ENCODE data around the gene SEMA3E.

Gene SEMA3E

DNA sequence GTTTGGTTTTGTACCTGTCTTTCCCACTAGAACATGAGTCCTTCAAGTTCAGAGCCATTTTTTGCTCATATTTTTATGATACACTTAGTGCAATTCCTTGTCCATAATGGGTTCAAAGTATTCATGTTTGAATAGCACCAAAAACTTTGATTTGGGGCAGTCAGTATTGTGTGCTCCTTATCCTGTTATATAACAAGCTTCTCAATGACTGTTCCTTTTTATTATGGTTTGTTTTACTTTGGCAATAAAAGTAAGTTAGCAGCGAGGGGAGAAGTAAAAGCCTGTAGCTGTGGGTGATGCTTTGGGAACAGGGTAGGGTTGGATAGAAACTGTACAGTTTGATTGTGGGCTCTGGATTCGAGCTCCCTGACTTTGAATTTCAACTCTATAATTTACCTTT lies 311.9 kb downstream of the SEMA3E start:
- no peak for DNase-seq

DNA sequence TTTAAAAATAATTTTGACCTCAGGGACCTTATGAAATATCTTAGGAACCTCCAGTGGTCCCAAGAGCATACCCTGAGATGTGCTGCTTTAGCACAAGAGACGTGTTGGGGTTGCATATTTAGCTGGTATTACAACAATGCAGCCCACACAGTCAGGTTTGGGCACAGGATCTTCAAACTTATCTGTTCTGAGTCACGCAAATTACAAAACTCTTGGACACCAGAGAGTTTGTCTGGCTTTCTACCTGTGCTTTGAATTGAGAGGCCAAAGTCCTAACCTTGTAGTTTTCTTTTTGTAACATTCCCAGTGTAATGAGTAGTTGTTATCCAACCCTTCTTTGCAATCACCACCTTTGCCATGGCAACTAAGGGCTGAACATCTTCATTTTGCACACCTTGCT lies 322.7 kb downstream of the SEMA3E start:
- DNase-seq, result no peak

DNA sequence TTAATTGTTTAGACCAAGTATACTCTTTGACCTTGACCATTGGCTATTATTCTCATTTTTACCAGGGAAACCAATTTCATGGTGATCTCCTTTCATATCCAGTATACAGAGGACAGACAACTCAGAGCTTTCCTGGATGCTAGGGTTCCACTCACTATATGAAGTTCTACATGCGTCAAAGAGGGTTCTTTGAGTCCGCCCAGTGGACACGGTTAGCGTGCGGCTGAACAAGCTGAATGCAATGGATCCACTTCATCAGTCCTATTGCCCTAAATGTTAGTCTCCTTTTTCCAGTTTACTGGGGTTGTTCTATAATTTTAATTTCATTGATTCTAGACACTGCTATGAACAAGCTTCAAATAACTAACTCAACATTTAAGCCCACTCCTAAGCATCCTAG lies 323.9 kb downstream of the SEMA3E start:
- DNase-seq, result no peak

DNA sequence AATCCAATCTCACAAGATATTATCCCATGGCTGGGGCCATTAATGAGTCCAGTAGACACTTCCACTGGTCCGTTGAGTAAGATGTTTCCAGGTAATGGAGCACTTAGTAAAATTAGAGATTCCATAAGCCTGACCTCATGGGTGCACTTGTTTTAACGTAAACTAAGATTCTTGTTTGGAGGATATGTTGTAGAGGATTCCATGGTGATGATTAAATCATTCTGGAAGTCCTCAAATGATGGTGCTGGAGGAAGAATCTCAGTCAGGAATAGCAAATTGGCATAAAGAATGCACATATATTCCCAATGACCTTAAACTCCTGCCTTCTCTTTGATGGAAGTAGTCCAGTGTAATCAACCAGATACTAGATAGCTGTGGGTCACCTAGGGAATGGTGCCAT lies 324.3 kb downstream of the SEMA3E start:
- no peak for DNase-seq

DNA sequence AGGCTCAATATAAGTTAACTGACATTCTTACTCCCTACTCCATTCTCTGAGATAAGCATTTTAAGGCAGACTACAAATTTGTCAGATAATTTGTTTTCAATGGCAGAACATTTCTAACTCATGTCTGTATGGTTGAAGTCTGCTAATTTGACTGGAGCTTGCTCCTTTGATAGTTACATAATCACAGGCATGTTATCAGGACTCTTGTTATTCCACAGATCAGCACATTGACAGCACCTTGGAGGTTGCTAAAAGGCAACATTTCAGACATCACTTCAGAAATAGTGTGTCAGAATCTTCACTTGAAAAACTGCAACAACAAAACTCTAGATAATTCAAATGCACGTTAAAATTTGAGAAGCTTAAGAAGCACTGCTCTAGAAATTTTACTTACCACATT lies 327.9 kb downstream of the SEMA3E start:
- no peak for DNase-seq

DNA sequence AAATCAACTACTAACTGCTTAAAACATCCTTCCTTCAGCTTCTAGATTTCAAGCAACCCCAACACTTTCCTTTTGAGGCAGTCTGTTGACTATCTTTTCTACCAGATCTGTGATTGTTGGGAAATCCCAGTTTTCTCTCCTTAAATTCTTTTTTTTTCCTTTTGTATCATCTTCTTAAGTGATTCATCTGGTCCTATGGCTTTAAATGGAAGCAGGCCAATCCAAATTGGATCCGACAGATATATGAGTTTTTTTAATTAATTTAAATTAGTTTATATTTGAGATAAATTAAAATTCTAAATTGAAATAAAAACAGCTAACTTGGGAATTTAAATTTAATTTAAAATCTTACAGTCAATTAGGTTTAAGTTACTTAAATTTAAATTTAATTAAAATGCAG lies 335.0 kb downstream of the SEMA3E start:
- no peak for DNase-seq

Measured in stimulated activated naive CD4-positive, alpha-beta T cell treated with Interleukin-2 at 50 U/mL for 16 hours (primary cell).